ENCODE measurements around the gene ZNF710. TPM values are rescaled to one million over a fixed set of nuclear protein-coding genes. Genes with fewer than 3 reads are reported as not detected.

Gene ZNF710
- total and polyA plus RNA-seq, 2 donors (not counting 3 experiments of a cell fraction or from before 2014, with no cell fraction given) = 8.9 to 32.4 TPM

DNA sequence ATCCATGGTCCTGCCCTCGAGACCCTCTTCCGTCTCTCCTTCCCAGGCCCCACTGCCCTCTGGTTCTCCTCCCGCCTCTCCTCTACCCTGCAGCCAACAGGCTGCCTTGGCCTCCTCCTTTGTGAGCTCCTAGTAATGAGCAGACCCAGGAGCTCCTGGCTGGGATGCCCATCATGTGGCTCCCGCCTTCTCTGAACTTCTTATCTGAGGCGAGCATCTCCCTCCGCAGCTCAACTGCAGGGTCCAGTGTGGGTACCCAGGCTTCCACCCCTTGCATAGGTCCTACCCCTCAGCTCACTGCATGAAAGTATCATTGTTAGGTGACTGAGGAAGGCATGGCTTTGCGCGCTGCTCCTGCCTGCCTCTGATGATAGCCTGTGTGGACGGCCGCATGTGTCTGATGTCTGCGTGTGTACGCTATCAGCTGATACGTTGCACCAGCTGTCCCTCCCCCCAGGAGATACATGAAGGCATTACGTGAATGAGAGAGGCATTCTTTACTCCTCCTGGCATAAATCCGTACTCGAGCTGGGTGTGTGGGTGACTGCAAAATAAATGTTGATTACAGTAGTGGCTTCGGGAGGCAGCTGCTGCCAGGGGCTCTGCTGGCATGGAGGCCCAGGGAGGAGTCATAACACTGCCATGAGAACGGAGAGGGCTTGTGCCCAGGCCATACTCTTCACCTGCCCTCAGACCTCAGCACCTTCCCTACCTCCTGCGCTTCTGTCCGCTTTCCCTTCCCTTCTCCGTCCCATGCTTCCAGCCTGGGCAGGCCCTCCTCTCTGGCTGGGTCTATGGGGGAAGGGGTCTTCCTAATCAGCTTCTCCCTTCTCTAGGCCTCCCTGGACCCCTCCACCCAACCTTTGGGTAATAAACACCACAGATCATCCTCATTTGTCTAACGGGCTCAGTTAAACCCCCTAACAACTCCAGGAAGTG, 48.8 kb downstream of the ZNF710 start:
- H3K27ac ChIP-seq (ENCODE audit: insufficient read depth, low read depth, low read length) = no peak overlapping the region
- H3K27me3 ChIP-seq (ENCODE audit: control insufficient read depth in 2 of 2, insufficient read depth in 2 of 2, low read length in 2 of 2) = no peaks in the 10 kb centered on the region
- H3K9me1 ChIP-seq (replicated peaks; ENCODE audit: control insufficient read depth, extremely low read depth, insufficient read depth, low read length) = no peaks in the 10 kb centered on the region
- dilution Hi-C loops (cut with MboI; ENCODE audit: extremely low pct_ligation_motif_present, low sequenced_read_pairs) (no loop called here), intact Hi-C loops (cut with micrococcal nuclease) (no loop called here)
- no peak overlapping the region for H2AFZ ChIP-seq (ENCODE audit: low read depth, low read length)
- no peak overlapping the region for H3K4me3 ChIP-seq (replicated peaks in 1 of 3; ENCODE audit: insufficient read depth in 1 of 3, low read depth in 1 of 3, low read length in 3 of 3)
- ChIA-PET POLR2A (no interaction called here), CTCF (interaction anchor here (0.6 to 1.2 kb wide), 3 partner anchors 12 to 37 kb away, joined by 3 read pairs; no protein-coding TSS in a partner anchor)
- no peak overlapping the region for H3K4me2 ChIP-seq (ENCODE audit: insufficient read depth, low read length)
- no peaks in the 10 kb centered on the region for H3K36me3 ChIP-seq (ENCODE audit: control insufficient read depth in 2 of 2, extremely low read depth in 1 of 2, insufficient read depth in 2 of 2, low read length in 2 of 2)
- H4K20me1 ChIP-seq (replicated peaks; ENCODE audit: control insufficient read depth, extremely low read depth, insufficient read depth, low read length) = no peaks in the 10 kb centered on the region
- H3K9me3 ChIP-seq (replicated peaks; ENCODE audit: control insufficient read depth, insufficient read depth, low read length) = no peaks in the 10 kb centered on the region
- no peak for FAIRE-seq
- H3K9ac ChIP-seq (replicated peaks; ENCODE audit: extremely low read depth, insufficient read depth, low read length) = no peak overlapping the region
- H3K79me2 ChIP-seq (ENCODE audit: control insufficient read depth, insufficient read depth, low read length) = peaks cover 9% of the 10 kb centered on the region
- TF ChIP-seq FOS (IDR thresholded peaks at IDR 0.05; ENCODE audit: borderline replicate concordance, insufficient read depth, low read length) = no peak
- no peak for TF ChIP-seq JUN (IDR thresholded peaks at IDR 0.05; ENCODE audit: borderline replicate concordance, insufficient read depth, insufficient read length, low read depth)
- no peak for TF ChIP-seq GATA2 (IDR thresholded peaks at IDR 0.05; ENCODE audit: insufficient read depth, insufficient read length, low read depth, low read length)
- no peak for TF ChIP-seq MYC (IDR thresholded peaks at IDR 0.05; ENCODE audit: low read depth, low read length)
- TF ChIP-seq, protein P1, sequence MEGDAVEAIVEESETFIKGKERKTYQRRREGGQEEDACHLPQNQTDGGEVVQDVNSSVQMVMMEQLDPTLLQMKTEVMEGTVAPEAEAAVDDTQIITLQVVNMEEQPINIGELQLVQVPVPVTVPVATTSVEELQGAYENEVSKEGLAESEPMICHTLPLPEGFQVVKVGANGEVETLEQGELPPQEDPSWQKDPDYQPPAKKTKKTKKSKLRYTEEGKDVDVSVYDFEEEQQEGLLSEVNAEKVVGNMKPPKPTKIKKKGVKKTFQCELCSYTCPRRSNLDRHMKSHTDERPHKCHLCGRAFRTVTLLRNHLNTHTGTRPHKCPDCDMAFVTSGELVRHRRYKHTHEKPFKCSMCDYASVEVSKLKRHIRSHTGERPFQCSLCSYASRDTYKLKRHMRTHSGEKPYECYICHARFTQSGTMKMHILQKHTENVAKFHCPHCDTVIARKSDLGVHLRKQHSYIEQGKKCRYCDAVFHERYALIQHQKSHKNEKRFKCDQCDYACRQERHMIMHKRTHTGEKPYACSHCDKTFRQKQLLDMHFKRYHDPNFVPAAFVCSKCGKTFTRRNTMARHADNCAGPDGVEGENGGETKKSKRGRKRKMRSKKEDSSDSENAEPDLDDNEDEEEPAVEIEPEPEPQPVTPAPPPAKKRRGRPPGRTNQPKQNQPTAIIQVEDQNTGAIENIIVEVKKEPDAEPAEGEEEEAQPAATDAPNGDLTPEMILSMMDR (IDR thresholded peaks at IDR 0.05; ENCODE audit: extremely low read depth in 1 of 2, insufficient read depth in 1 of 2, low read depth in 1 of 2, low read length in 2 of 2) = no peak
- no peak for TF ChIP-seq EZH2 (IDR thresholded peaks at IDR 0.05; ENCODE audit: borderline replicate concordance, low read depth, low read length, severe bottlenecking)
- TF ChIP-seq, protein P2, sequence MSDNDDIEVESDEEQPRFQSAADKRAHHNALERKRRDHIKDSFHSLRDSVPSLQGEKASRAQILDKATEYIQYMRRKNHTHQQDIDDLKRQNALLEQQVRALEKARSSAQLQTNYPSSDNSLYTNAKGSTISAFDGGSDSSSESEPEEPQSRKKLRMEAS (IDR thresholded peaks at IDR 0.05; ENCODE audit: insufficient read depth, insufficient read length) = no peak
- H3K4me1 ChIP-seq (ENCODE audit: control insufficient read depth, extremely low read depth, insufficient read depth, low read length) = peaks cover 7% of the 10 kb centered on the region
- BruUV-seq (replicated peaks) = no TSS peak
- no peak for DNase-seq (ENCODE audit: low read depth, low spot score)
